ENCODE results near the gene RSU1. TPM values are rescaled to one million over a fixed set of nuclear protein-coding genes. Genes with fewer than 3 reads are reported as not detected.

RSU1 gene
- total RNA-seq, 1 experiment from 2014 or later: 54.4 TPM

DNA sequence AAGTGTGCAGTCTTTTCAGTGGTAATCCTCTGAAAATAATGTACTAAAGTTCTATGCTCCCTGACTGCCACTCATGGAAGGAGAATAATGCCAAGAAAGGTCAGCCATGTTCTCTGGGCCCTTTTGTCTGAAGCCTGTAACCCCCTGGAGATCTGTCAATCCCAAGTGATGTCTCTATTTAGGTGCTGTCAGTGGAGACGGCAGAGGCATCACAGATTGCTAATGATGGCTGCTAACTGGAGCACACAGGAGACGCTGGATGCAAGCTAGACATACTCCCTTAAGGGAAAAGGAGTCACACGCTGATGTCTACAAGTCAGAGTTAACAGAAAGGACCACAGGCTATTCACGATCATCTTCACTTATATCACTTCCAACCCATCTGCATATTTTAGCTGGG lies 118.8 kb downstream of the RSU1 start:
- Mint-ChIP-seq H3K4me1 (ENCODE audit: insufficient read depth, unreplicated experiment) (no peaks in the 10 kb centered on the region), H3K36me3 (ENCODE audit: insufficient read depth, unreplicated experiment) (no peaks in the 10 kb centered on the region)
- CTCF ChIA-PET: interaction anchor here (0.6 kb wide), 1 partner anchor 27 kb away, joined by 3 read pairs; no protein-coding TSS in a partner anchor

DNA sequence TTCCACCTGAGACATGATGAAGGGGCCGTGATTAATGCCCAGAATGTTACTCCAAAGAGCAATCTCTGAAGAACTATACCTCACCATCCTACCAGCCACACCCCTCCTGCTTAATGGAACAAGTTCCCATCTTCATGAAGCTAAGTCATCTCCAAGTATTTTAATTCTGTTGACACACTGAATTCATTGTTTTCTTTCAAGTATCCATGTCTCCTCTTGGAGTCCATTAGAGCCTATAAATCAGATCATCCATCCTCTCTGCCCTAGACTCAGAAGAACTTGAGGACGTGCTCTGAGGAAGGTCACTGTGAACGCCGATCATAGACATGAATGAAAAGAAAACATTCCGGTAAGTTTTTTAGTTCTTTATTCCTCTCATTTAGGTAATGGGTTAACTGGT lies 126.8 kb downstream of the RSU1 start:
- no peak overlapping the region for H3K27ac Mint-ChIP-seq (ENCODE audit: low read depth, unreplicated experiment)
- no peaks in the 10 kb centered on the region for H3K4me1 Mint-ChIP-seq (ENCODE audit: insufficient read depth, unreplicated experiment)
- peaks cover 5% of the 10 kb centered on the region for H3K36me3 Mint-ChIP-seq (ENCODE audit: insufficient read depth, unreplicated experiment)
- BruUV-seq (replicated peaks): no TSS peak
- no peak for DNase-seq (ENCODE audit: unreplicated experiment)
- POLR2A ChIA-PET: interaction anchor here (0.7 kb wide), 1 partner anchor 333 kb away, joined by 4 read pairs; no protein-coding TSS in a partner anchor
- H3K4me3 Mint-ChIP-seq (ENCODE audit: unreplicated experiment): no peak overlapping the region
- TF ChIP-seq CTCF (IDR thresholded peaks at IDR 0.05; ENCODE audit: unreplicated experiment): no peak
- no peaks in the 10 kb centered on the region for H3K9me3 Mint-ChIP-seq (ENCODE audit: unreplicated experiment)
- intact Hi-C loops (cut with micrococcal nuclease): no loop called here
- CTCF ChIA-PET: no interaction called here
- H3K27me3 Mint-ChIP-seq (ENCODE audit: insufficient read depth, unreplicated experiment): no peaks in the 10 kb centered on the region

More for the DNA sequence above, 118.8 kb downstream of the RSU1 start:
- H3K9me3 Mint-ChIP-seq (ENCODE audit: unreplicated experiment): no peaks in the 10 kb centered on the region
- no TSS peak for BruUV-seq (replicated peaks)
- intact Hi-C loops (cut with micrococcal nuclease): no loop called here
- no peak for TF ChIP-seq CTCF (IDR thresholded peaks at IDR 0.05; ENCODE audit: unreplicated experiment)
- H3K4me3 Mint-ChIP-seq (ENCODE audit: unreplicated experiment): no peak overlapping the region
- no peak overlapping the region for H3K27ac Mint-ChIP-seq (ENCODE audit: low read depth, unreplicated experiment)
- no peak for DNase-seq (ENCODE audit: unreplicated experiment)
- no peaks in the 10 kb centered on the region for H3K27me3 Mint-ChIP-seq (ENCODE audit: insufficient read depth, unreplicated experiment)
- POLR2A ChIA-PET: no interaction called here

- ChIA-PET CTCF (interaction anchor here (0.6 kb wide), 1 partner anchor 69 kb away, joined by 4 read pairs; no protein-coding TSS in a partner anchor), POLR2A (no interaction called here)
- no peak for DNase-seq (ENCODE audit: unreplicated experiment)
- no peaks in the 10 kb centered on the region for H3K9me3 Mint-ChIP-seq (ENCODE audit: unreplicated experiment)
- no peaks in the 10 kb centered on the region for H3K27me3 Mint-ChIP-seq (ENCODE audit: insufficient read depth, unreplicated experiment)
- BruUV-seq (replicated peaks): no TSS peak
- H3K36me3 Mint-ChIP-seq (ENCODE audit: insufficient read depth, unreplicated experiment): peaks cover 5% of the 10 kb centered on the region
- intact Hi-C loops (cut with micrococcal nuclease): no loop called here
- no peak for TF ChIP-seq CTCF (IDR thresholded peaks at IDR 0.05; ENCODE audit: unreplicated experiment)
- no peaks in the 10 kb centered on the region for H3K4me1 Mint-ChIP-seq (ENCODE audit: insufficient read depth, unreplicated experiment)
- H3K27ac Mint-ChIP-seq (ENCODE audit: low read depth, unreplicated experiment): no peak overlapping the region
- H3K4me3 Mint-ChIP-seq (ENCODE audit: unreplicated experiment): no peak overlapping the region
Observed at GRCh38 chr10:16689696-16690095, 127.5 kb downstream of the RSU1 start.

DNA sequence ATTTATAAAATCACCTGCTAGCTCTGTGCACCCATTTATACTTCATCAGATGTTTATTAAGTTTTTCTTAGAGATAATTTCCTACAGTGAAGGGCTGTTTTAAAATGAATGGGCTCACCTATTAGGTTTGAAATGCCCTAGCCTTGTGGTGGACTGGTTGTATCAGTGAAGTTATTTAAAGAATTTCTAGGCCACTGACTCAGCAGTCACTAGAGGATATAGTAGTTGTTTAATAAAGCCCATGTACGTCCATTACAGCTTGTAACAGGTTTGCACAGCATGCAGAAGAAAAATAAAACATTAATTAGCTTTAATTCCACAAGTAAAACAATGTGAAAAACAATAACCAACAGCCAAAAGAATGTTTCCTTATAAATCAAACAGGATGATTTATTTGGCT lies 128.0 kb downstream of the RSU1 start:
- ChIA-PET POLR2A (interaction anchor here (0.6 kb wide), 1 partner anchor 97 kb away, joined by 3 read pairs; no protein-coding TSS in a partner anchor), CTCF (no interaction called here)
- peaks cover 5% of the 10 kb centered on the region for H3K36me3 Mint-ChIP-seq (ENCODE audit: insufficient read depth, unreplicated experiment)
- H3K4me3 Mint-ChIP-seq (ENCODE audit: unreplicated experiment): no peak overlapping the region
- H3K27me3 Mint-ChIP-seq (ENCODE audit: insufficient read depth, unreplicated experiment): no peaks in the 10 kb centered on the region
- intact Hi-C loops (cut with micrococcal nuclease): no loop called here
- no peaks in the 10 kb centered on the region for H3K4me1 Mint-ChIP-seq (ENCODE audit: insufficient read depth, unreplicated experiment)
- no peak overlapping the region for H3K27ac Mint-ChIP-seq (ENCODE audit: low read depth, unreplicated experiment)
- no peak for DNase-seq (ENCODE audit: unreplicated experiment)
- no peaks in the 10 kb centered on the region for H3K9me3 Mint-ChIP-seq (ENCODE audit: unreplicated experiment)
- BruUV-seq (replicated peaks): no TSS peak
- no peak for TF ChIP-seq CTCF (IDR thresholded peaks at IDR 0.05; ENCODE audit: unreplicated experiment)
